HG03439 (cell line): ENCODE data around the gene MIGA2.
"Not testable (repeated sequence)": the region's sequence is repeated elsewhere in the genome, so short reads cannot be mapped to it uniquely, and the experiment has no call there.

Experiments used
- ATAC-seq: cut with Tn5 transposase; IDR thresholded peaks from one replicate; pipeline ENCODE4 v1.9.1; 2021; ENCODE audit warnings: mild to moderate bottlenecking, moderate library complexity; ENCODE audit not compliant: unreplicated experiment

Gene MIGA2, protein sequence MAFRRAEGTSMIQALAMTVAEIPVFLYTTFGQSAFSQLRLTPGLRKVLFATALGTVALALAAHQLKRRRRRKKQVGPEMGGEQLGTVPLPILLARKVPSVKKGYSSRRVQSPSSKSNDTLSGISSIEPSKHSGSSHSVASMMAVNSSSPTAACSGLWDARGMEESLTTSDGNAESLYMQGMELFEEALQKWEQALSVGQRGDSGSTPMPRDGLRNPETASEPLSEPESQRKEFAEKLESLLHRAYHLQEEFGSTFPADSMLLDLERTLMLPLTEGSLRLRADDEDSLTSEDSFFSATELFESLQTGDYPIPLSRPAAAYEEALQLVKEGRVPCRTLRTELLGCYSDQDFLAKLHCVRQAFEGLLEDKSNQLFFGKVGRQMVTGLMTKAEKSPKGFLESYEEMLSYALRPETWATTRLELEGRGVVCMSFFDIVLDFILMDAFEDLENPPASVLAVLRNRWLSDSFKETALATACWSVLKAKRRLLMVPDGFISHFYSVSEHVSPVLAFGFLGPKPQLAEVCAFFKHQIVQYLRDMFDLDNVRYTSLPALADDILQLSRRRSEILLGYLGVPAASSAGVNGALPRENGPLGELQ

DNA sequence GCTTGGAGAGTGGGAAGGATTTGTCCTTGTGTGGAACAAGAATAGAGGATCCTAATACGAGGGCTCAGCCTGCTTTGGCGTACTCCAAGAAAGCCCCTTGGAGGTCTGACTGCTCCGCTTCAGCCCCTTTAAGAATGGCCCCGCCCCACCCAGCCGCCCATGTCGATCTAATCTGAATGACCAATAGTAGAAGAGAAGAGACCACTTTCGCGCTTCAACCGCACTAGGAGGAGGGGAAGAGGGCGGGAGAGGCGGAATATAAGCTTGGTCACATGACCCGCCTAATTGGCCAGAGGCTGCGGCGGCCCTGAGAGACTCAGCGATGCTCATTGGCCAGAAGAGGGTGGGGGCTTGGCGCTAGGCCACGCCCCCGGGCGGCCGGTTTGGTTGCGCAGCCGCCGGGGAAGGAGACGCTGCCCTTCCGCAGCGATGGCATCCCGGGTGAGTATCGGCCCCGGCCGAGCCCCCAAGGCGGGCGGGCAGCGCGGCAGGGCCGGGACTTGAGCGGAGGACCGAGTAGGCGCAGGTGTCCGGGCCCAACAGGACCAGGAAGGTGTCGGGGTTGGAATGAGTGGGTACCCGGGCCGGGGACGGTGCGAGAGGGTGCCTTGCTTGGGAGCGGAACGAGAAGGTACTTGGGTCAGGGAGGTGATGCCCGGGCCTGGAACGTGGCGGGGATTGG lies at the start of gene MIGA2:
MIGA2 (plus strand) TSS at position 386 of the 682 bp plus-strand sequence. CDS start 3,969 bp downstream, outside the sequence.
- ATAC-seq: peak; percentile 91

DNA sequence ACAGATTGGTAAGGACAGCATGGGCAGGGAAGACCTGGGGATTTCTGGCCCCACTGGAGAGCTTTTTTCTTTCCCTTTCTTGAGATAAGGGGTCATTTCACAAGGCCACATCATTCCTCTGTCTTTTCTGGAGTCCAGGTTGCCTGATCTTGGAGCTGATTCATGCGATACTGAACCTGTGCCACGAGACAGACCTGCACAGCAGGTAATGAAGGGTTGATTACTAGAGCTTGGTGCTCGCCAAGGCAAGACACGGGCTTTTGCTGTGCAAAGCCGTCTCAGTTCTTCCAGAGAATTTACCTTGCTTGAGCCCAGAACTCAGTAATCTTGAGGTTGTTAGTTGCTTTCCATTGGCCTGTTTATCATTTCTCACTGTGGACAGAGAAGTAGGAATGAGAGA lies 49.8 kb upstream of the MIGA2 start:
- ATAC-seq: no peak

DNA sequence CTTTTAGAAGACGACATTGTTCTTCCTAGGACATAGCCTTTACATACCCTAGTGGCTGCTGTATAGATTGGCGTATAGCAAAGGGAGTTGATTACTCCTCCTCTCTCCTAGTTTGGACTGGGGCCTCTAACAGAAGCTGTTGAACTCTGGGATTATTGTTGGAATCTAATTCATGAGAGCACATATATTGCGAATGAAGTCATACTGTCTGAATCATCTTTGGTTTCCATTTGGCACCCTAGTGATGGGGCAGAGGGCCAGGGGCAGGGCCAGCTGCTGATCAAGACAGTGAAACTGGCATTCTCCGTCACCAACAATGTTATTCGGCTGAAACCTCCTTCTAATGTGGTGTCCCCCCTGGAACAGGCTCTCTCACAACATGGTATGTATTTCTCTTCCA lies 48.6 kb upstream of the MIGA2 start:
- ATAC-seq: no peak

DNA sequence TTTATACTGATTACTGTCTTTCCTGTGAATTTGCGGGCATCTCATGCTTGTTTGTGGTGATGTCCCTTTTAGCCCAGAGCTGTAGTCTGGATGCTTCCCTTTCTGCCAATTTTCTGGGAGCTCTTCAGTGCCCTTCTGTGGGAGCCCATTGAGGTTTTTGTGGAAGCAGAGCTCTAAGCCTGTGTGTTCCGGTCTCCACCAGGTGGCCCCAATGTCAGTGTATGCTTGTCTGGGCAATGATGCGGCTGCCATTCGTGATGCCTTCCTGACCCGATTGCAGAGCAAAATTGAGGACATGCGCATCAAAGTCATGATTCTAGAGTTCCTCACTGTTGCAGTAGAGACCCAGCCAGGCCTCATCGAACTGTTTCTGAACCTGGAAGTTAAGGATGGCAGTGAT lies 43.4 kb upstream of the MIGA2 start:
- no peak for ATAC-seq

DNA sequence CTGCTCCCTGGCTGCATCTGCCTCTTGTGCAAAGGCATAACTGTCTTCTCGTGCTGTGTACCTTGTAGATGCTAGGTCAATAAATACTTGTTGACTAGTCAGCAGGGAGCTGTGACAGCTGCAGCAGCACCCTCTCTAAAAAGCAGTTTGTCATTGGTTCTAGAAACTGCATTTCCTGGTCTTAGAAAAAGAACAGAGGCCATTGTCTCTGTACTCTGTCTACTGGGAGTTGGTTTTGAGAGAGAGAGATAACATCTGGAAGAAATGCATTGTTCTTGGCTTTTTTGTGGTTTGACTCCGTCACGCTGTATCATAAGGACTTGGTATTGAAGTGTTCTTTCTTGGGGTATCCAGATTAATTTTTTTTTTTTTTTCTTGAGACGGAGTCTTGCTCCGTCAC lies 40.6 kb upstream of the MIGA2 start:
- ATAC-seq: no peak

DNA sequence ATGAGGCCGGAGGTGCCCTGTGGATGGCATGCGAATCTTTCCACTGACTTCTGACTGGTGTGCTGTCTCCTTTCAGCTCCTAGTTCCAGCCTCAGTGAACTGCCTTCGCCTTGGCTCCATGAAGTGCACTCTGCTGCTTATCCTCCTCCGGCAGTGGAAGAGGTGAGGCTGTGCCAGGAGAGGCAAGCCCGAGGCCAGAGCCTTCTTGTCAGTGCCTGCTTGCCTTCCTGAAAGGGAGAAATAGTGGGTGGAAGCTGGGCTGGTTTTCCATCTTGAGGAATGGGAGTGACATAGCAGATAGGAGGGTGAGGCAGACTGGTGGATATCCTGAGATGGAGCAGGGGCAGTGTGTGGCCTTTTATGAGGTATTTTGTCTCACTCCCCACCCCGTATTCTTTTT lies 38.0 kb upstream of the MIGA2 start:
- no peak for ATAC-seq

DNA sequence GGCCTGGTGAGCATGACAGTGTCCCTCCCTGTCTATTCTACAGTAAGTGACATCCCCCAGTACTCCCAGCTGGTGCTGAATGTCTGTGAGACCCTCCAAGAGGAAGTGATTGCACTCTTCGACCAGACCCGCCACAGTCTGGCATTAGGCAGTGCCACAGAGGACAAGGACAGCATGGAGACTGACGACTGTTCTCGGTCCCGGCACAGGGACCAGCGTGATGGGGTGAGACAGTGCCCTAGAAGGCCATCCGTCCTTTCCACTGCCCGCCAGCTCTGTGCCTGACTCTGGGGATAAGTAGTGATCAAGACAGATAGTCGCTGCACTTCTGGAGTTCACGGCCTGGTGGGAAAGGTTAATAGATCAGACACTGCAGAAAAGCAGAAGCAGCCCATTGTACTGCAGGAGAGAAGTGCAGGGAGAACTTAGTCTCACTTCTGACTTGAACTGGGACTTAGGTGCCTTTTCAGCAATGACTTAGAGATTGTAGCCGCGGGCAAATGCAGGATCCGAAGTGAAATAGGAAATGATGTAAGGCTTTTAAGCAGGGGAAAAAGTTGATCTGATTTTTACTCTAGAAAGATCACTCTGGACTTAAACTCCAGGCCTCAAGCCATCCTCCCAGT lies 36.7 kb upstream of the MIGA2 start:
- no peak for ATAC-seq

DNA sequence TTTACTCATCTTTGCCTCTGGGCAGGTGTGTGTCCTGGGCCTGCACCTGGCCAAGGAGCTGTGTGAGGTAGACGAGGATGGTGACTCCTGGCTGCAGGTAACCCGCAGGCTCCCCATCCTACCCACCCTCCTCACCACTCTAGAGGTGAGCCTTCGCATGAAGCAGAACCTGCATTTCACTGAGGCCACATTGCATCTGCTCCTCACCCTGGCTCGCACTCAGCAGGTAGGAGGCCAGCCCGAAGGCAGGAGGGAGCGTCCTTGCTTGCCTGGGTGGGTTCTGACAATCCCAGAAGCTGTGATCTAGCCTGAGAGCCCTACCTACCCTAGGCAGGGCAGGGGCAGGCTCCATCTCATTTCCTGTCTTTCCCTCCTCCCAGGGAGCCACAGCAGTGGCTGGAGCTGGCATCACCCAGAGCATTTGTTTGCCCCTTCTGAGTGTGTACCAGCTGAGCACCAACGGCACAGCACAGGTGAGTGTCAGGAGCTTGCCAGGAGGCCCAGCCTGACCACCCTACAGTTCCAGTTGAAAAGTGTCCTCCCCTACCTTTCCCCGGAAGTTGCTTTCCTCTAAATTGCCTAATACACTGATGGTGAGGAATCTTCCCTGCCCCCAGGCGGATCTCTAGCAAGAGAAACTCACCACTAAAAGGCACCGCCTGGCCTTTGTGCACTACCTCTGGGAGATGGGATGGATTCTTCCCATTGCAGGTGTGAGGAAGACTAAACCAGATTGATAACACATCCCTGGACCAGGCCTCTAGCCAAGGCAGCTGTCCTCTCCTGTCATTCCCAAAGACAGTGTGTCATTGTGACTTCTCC lies 34.7 kb upstream of the MIGA2 start:
- ATAC-seq: no peak

DNA sequence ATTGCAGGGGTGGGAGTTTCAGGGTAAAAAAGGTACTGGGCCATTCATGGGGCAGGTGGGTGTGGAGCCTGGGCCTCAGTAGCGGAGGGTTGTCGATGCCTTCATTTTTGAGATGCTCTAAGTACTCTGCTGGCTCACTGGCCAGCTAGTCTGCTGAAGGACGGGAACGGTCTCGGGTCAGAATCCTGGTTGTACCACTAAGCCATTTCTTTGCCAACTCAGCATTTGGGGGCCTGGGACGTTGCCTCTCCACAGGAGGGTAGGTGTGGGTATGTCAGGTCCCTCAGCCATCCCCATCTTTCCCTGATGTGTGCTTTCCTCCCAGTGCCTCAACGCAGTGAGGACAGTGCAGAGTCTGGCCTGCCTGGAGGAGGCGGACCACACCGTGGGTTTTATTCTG lies 33.4 kb upstream of the MIGA2 start:
- ATAC-seq: no peak

DNA sequence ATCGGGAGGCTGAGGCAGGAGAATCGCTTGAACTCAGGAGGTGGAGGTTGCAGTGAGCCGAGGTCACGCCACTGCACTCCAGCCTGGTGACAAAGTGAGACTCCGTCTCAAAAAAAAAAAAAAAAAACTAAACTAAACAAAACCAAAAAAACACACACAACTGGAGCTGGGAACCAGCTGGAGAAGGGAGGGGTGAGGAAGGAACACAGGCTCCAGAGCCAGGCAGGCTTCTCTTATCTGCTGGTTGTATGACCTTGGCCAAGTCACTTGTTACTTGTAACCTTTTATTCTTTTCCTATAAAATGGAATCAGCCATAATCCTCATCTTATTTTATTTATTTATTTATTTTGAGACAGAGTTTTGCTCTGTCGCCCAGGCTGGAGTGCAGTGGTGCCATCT lies 32.3 kb upstream of the MIGA2 start:
- not testable (repeated sequence) for ATAC-seq

DNA sequence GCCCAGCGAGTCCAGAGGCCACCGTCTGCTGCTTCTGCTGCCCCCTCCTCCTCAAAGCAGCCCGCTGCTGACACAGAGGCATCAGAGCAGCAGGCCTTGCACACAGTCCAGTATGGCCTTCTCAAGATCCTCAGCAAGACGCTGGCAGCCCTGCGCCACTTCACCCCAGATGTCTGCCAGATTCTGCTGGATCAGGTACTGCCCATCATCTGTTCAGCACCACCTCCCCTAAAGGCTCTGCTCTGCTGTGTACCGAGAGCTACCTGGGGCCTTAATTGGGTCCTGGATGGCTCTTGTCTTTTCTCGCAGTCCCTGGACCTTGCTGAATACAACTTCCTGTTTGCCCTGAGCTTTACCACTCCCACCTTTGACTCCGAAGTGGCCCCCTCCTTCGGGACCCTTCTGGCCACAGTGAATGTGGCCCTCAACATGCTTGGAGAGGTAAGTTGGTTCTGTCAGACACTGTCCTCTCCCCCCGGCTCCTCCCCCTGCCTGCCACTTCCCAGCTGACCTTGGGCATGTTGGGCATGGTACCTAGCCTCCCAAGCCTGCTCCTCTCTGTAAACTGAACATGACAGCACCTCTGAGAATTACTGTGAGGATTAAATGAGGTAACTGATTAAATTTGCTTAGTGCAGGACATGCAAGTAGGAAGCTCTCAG lies 31.0 kb upstream of the MIGA2 start:
- ATAC-seq: no peak

DNA sequence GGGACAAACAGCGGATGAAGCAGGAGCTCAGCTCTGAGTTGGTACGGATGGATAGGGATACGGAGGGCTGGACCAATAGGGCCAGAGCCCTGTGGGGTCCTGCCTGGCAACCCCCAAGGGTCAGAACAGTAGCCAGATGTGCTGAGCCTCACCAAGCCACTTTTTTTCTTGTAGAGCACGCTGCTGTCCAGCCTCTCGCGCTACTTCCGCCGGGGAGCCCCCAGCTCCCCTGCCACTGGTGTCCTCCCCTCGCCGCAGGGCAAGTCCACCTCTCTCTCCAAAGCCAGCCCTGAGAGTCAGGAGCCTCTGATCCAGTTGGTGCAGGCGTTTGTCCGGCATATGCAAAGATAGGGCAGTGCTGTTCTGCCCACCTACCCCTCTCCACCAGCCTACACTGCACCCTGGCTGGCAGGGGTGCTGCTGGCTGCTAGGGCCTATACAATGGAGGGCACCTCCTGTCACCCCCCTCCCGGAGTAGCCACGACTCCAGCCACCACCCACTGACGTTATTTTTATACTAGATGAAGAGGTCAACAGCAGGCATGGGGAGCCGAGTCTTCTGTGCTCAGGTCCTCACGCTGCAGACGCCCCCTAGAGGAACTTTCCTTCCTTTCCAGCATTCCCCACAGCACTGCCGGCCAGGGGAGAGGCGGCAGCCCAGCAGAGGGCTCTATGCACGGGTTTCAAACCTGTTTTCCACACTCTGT lies 29.9 kb upstream of the MIGA2 start:
- no peak for ATAC-seq

DNA sequence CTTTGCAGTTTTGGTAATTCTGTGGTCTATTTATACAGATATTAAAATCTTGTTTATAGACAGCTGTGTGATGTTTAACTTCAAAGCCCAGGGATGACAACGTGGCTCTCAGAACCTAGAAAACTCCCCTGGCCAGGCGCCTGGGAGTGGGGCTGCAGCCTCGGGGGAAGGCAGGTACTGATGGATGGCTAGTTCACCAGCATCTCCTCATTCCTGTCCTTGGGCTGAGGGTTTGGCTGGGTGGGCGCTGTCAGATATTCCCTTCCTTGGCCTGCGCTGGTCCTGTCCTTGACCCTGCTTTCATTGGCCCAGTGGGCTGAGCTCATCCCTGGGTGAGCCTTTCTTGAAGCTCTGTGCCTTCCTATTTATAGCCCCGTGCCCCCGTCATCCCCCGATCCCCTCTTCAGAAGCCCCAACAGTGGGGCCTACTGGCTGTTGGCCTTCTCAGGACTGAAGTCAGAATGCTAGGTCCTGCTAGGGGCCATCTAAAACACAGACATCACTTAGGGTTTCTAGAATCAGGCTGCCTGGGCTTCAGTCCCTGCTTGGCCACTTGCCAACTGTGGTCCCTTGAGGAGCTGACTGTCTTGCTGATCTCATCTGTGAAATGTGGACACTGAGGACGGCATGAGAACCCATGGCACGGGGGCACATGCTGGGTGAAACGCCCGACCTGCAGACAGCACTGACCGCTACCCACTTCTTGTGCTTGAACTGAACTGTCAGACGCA lies 29.2 kb upstream of the MIGA2 start:
- no peak for ATAC-seq

DNA sequence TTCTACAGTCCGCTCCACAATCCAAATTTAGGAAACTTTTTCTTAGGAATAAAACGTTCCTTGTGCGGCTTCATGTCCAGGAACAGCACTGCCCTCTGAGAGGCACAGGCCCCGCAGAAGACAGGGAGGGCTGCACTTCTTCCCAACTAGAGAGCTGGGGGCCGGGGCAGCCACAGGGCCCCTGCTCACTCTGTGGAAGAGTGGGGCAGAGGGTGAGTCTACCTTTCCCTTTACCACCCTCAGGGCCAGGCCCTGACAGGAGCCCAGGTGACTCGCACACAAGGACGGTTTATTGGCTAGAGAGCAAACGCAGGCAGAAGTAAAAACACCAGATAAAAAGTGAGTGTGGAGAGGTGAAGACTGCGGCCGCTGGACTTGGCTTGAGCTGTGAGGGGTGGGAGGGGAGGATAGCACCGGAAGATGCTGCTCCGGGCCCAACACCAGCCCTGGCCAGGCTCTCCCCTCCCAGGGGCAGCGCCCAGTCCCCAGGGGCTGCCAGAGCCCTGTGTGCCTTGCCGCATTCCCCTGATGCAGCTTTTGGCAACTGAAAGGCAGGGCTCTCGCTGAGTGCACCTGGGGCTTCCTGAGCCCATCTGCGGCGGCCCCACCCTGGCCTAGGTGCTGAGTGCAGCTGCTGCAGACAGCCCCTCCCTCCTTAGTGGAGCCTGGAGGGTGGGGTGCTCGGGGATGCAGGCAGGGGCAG lies 28.5 kb upstream of the MIGA2 start:
- ATAC-seq: no peak

DNA sequence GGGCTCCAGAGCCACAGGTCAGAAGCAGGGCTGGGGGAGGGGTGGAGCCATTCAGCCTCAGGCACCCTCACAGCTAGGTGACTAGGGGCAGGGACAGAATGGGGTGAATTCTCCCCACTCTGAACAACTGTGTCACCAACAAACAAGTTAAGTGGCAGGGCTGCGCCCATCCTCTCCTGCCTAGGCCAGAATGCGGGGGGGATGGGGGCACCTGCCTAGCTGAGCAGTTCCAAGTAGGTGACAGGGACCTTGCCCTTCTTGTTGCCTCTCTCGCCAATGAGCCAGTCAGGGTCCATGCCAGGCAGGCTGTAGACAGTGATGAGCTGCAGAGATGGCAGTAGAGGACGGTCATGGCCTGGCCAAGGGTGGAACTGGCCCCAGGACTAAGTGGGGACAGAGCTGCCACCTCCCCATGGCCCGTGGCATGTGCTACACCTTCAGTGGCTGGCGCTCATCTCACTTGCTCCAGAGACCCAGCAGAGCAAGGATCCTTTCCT lies 27.9 kb upstream of the MIGA2 start:
- ATAC-seq: no peak

DNA sequence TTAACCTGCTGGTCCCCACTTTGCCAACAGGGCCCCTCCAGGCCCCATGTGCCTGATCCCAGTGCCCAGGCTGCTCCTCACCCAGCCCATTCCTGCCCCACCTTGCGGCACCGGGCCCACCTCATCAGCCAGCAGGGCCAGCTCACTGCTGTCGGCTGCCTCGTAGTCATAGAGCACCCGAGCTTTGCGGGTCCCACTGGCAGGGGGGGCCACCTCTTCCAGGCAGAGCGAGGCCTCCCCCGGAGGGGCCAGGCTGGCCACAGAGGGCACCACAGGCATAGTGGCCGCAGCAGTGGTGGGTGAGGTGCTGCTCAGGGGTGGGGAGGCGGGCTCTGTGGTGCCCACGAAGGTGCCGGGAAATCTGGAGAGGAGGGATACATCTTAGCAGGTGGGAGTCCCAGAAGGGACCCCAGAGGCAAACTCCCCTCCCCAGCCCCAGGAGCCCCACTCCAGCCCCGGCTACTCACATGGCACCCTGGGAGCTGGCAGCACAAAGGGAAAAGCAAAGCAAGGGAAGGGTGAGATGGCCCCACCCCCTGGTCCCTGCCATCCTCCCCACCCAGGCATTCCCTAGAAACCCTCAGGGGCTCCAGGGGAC lies 27.3 kb upstream of the MIGA2 start:
- no peak for ATAC-seq

DNA sequence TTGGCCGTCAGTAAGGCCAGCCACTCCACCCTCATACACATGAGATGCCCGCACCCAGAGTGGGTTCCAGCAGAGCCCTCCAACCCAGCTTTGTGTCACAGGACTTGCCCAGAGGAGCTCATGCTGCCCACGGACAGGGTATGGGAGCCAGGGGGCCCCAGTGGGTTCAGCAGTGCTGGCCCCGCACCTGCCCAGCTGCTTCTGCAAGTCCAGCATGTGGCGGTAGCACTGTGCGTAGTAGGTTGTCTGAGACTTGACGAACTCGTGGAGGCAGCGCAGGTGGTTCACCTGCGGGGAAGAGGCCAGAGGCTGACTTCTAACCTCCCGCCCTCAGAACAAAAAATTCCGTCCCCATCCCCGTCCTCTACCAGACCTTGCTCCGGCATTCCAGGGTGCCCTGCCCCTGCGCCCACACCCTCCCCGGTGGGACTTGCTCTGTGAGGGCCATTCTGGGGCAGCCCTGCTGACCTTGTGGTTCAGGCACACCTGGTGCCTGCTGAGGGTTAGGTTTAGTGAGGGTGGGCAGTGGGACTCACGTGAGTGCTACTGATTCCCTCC lies 26.8 kb upstream of the MIGA2 start:
- ATAC-seq: no peak
